DMS53 treated with DMSO at 0.1 percent for 48 hours (cell line): ENCODE data around the gene CLEC7A.

Experiments
- DNase-seq: peaks from one replicate; lab custom pipeline; 2025; ENCODE audit not compliant: unreplicated experiment; lab: John Stamatoyannopoulos, UW

Gene CLEC7A

GRCh38 chr12:10142976-10143589, 13.1 kb upstream of the CLEC7A start:
- DNase-seq = no peak

DNA sequence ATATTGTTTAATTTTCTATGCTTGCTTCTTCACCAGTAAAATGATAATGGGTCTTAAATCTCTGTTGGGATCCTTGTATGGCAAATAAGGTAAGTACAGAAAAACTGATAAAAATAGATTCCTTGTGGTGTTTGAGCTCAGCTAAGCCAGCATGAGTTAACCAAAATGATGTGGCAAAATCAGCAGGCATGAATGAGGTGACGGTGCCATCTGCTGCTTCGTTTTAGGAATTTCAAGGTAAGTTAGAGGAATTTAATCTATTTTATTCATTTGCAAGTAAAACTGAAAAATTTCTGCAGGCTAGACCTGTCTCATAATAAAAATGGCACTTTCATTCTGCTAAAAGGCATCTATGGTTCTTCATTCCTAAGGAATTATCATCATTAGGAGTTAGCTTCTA, 10.0 kb upstream of the CLEC7A start:
- DNase-seq = peak; percentile 85

GRCh38 chr12:10136637-10137205, 6.7 kb upstream of the CLEC7A start:
- DNase-seq = no peak

- no peak for DNase-seq
These were observed 5.1 kb upstream of the CLEC7A start for GRCh38 chr12:10135126-10135525.

- no peak for DNase-seq
These were observed 2.9 kb upstream of the CLEC7A start for GRCh38 chr12:10132850-10133370.

DNA sequence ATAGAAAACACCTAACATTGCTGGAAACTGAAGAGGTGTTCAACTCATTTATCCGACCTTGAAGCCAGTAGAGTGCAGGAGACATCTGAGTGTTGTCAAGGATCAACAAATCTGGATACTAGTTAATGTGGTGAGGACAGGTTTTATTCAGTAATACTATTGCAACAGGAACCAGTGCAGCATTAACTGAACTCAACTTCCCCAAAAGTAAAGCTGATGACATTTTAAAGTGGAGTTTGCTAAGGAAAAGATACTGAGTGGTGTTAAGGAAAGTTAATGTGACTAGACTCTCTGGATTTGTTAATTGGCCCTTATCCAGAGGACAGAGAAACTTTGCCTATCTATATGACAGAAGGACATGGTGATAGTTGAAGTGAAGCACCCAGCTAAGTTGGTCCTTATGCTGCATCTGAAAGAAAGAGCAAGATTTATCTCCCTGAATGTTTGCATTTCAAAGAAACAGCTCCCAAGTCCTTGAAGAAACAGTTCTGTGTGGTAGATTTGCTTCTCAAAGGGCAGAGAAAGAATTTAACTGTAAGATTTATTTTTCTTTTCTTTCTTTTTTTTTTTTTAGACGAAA, 1.2 kb upstream of the CLEC7A start:
- DNase-seq = no peak

GRCh38 chr12:10128687-10129086, 1.3 kb downstream of the CLEC7A start:
- no peak for DNase-seq

DNA sequence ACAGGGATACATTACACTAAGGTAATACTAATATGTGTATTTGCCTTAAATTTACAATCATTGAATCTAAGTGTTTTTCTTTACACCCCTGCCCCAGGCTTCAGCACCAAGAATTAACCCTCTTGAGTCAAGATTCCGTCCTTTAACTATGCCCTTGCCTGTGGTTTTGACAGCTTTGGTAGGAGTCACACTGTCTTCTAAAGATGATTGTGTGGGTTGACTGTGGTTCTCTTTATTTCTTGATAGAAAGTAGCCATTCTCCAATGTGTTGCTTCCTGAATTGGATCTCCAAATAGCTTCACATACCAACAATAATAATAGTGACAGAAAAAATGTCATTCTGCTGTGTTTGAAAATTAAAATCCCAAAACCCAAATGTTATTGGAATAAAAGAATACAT, 3.6 kb downstream of the CLEC7A start:
- no peak for DNase-seq

GRCh38 chr12:10122689-10123088, 7.3 kb downstream of the CLEC7A start:
- peak; percentile 22 for DNase-seq

DNA sequence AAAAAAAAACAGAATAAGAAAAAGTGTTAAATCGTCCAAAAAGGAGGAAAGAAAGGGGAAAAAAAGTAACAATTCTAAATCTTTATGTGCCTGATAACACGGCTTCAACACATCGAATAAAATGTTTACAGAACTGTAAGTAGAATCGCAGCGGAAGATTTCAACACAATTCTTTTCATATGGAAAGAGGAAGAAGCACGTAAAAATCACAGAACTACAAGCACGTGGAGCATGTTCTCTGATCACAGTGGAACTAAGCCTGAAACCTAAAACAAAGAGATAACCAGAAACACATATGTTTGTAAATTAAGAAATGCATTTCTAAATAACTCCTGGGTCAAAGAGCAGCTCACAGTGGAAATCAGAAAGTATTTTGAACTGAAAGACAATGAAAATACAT, 8.7 kb downstream of the CLEC7A start:
- no peak for DNase-seq

- no peak for DNase-seq
These were observed 10.9 kb downstream of the CLEC7A start for GRCh38 chr12:10119066-10119465.

GRCh38 chr12:10115890-10116289, 14.1 kb downstream of the CLEC7A start:
- DNase-seq = no peak

- DNase-seq = no peak
These were observed 14.7 kb downstream of the CLEC7A start for GRCh38 chr12:10115311-10115710.

DNA sequence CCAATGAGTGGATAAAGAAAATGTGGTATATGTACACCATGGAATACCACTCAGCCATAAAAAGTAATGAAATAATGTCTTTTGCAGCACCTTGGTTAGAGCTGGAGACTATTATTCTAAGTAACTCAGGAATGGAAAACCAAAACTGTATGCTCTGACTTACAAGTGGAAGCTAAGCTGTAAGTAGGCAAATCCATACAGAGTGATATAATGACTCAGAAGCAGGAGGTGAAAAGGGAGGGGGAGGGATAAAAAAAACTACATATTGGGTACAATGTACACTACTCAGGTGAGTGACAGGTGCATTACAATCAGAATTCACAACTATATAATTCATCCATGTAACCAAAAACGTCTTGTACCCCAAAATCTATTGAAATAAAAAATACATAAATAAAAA, 16.1 kb downstream of the CLEC7A start:
- DNase-seq = peak; percentile 37

GRCh38 chr12:10113075-10113474, 16.9 kb downstream of the CLEC7A start:
- no peak for DNase-seq

- no peak for DNase-seq
These were observed 18.5 kb downstream of the CLEC7A start for GRCh38 chr12:10111451-10111850.

DNA sequence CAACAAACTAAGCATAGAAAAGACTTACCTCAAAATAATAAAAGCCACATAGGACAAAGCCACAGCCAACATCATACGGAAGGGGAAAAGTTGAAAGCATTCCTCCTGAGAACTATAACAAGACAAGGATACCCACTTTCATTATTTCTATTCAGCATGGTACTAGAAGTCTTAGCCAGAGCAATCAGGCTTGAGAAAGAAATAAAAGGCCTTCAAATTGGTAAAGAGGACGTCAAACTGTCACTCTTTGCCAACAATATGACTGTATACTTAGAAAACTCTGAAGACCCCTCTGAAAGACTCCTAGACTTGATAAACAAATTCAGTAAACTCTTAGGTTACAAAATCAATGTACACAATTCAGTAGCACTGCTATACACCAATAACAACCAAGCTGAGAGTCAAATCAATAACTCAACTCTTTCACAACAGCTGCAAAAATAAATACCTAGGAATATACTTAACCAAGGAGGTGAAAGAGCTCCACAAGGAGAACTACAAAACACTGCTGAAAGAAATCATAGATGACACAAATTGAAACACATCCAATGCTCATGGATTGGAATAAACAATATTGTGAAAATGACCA, 19.6 kb downstream of the CLEC7A start:
- no peak for DNase-seq

DNA sequence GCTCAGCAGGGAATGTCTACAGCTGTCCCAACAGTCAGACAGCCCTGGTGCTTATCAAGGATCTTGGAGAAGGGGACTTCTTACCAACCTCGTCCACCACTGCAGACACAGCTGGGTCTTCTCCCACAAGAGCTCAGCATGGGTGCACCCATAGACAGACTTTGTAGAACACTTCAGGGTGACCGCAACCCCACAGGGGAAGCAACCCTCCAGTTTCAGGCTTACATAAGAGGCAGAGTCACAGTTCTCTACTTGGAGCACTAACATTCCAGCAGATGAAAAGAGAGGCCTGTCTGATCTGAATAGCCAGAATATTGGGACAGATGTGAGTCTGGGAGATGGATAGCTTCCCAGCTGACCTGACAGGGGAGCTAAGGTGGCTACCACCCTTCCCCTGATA, 27.7 kb downstream of the CLEC7A start:
- no peak for DNase-seq

- DNase-seq = no peak
These were observed 28.3 kb downstream of the CLEC7A start for GRCh38 chr12:10101648-10102220.

- no peak for DNase-seq
These were observed 28.9 kb downstream of the CLEC7A start for GRCh38 chr12:10101042-10101579.

- DNase-seq = no peak
These were observed 31.2 kb downstream of the CLEC7A start, which contains the start of gene CLEC1A for GRCh38 chr12:10098791-10099190. TSS of gene CLEC1A (minus strand) at chr12:10098985. CDS start at chr12:10098922, 63 bp downstream.
